GM12878 (cell line): ENCODE results near the gene NYAP1. TPM values are rescaled to one million over a fixed set of nuclear protein-coding genes. Genes with fewer than 3 reads are reported as not detected.

Experiments
- ATAC-seq: fragments of 200-7000 bp; cut with Tn5 transposase; 3 replicates; pipeline ENCODE4 v1.9.1; 2020; ENCODE audit warnings: mild to moderate bottlenecking, moderate library complexity
- BruUV-seq: library from RNA; stranded (reverse); fragments of 400-500 nt; replicated peaks from 2 replicates; lab custom pipeline; 2021; lab: Mats Ljungman, UMichigan
- CTCF ChIA-PET: fragments of 300-600 bp; sonication (Branson Sonifier 250); formaldehyde crosslinking; extraction: SDS; loops from one replicate; lab custom pipeline; 2021; ENCODE audit warnings: inconsistent platforms; lab: Yijun Ruan, JAX
- POLR2A ChIA-PET: fragments of 350-600 bp; formaldehyde crosslinking; extraction: SDS; loops from one replicate; lab custom pipeline; 2021; ENCODE audit warnings: inconsistent platforms; lab: Charles Lee
- RAD21 ChIA-PET: fragments of 300-600 bp; sonication (Branson Sonifier 250); formaldehyde crosslinking; loops from one replicate; lab custom pipeline; 2023; ENCODE audit warnings: antibody characterized with exemption; ENCODE audit not compliant: unreplicated experiment; lab: Charles Lee
- SMC1A ChIA-PET: fragments of 300-600 bp; sonication (Branson Sonifier 250); formaldehyde crosslinking; loops from one replicate; lab custom pipeline; 2023; ENCODE audit not compliant: unreplicated experiment, uncharacterized antibody; lab: Charles Lee
- DNase-seq: peaks from one replicate; pipeline ENCODE4 v3.0.0-alpha.2; 2011; ENCODE audit warnings: low read depth, low spot score
- FAIRE-seq: peaks from 3 replicates; lab custom pipeline; 2011; peaks lifted over from hg19 to GRCh38; lab: Jason Lieb, UNC
- H2AFZ ChIP-seq: 2 replicates; pipeline ENCODE4 v1.6.0; 2011; ENCODE audit warnings: low read depth, low read length, control low read depth; ENCODE audit not compliant: control insufficient read depth
- H3K27ac ChIP-seq: 2 replicates; pipeline ENCODE4 v1.5.1; 2011; ENCODE audit warnings: control low read depth; ENCODE audit not compliant: control insufficient read depth, insufficient read depth
- H3K27me3 ChIP-seq, 2 experiments: replicated peaks in 1 of 2; 2 replicates each; pipeline versions ENCODE4 v1.6.0 to v1.6.1; 2011; ENCODE audit warnings: low read length in 1 of 2; ENCODE audit not compliant: control insufficient read depth in 2 of 2, insufficient read depth in 2 of 2
- H3K36me3 ChIP-seq, 2 experiments: 2 replicates each; pipeline ENCODE4 v1.5.1; 2011; ENCODE audit warnings: low read length in 1 of 2; ENCODE audit not compliant: control insufficient read depth in 2 of 2, insufficient read depth in 2 of 2
- H3K4me1 ChIP-seq: 2 replicates; pipeline ENCODE4 v1.6.1; 2011; ENCODE audit warnings: mild to moderate bottlenecking, low read length, moderate library complexity, mixed read lengths; ENCODE audit not compliant: control insufficient read depth, insufficient read depth
- H3K4me2 ChIP-seq: 2 replicates; pipeline ENCODE4 v1.6.0; 2011; ENCODE audit warnings: control low read depth; ENCODE audit not compliant: control insufficient read depth, insufficient read depth
- H3K4me3 ChIP-seq: fragments of 200-600 bp; sonication (generic); 2 replicates; pipeline ENCODE4 v1.5.1; 2016
- H3K79me2 ChIP-seq: 2 replicates; pipeline ENCODE4 v1.6.0; 2011; ENCODE audit warnings: low read length; ENCODE audit not compliant: control insufficient read depth, insufficient read depth
- H3K9ac ChIP-seq: 2 replicates; pipeline ENCODE4 v1.8.0; 2011; ENCODE audit warnings: low read length, control low read depth, mixed read lengths; ENCODE audit not compliant: control insufficient read depth, insufficient read depth
- H3K9me3 ChIP-seq: replicated peaks from 3 replicates; pipeline ENCODE4 v1.5.1; 2011; ENCODE audit warnings: mild to moderate bottlenecking, low read length; ENCODE audit not compliant: control insufficient read depth, insufficient read depth
- H4K20me1 ChIP-seq: 2 replicates; pipeline ENCODE4 v1.6.0; 2011; ENCODE audit not compliant: control insufficient read depth, insufficient read depth
- DPF2 ChIP-seq: fragments of 450-650 bp; IDR thresholded peaks from 2 replicates; pipeline ENCODE4 v1.6.1; 2017; ENCODE audit warnings: mild to moderate bottlenecking
- IRF4 ChIP-seq: IDR thresholded peaks from 2 replicates; pipeline ENCODE4 v1.6.1; 2011; ENCODE audit warnings: low read depth, low read length
- MTA3 ChIP-seq: IDR thresholded peaks from 2 replicates; pipeline ENCODE4 v1.6.1; 2012; ENCODE audit warnings: low read length, inconsistent platforms, borderline replicate concordance
- MYB ChIP-seq: fragments of 150-350 bp; IDR thresholded peaks from 2 replicates; pipeline ENCODE4 v1.6.1; 2014; ENCODE audit warnings: mild to moderate bottlenecking, low read depth, low read length, borderline replicate concordance
- MYC ChIP-seq: IDR thresholded peaks from 2 replicates; pipeline ENCODE4 v1.6.1; 2011; ENCODE audit warnings: mild to moderate bottlenecking, low read length, moderate library complexity, inconsistent platforms; ENCODE audit not compliant: insufficient read depth, insufficient replicate concordance, insufficient read length, severe bottlenecking
- STAT3 ChIP-seq: IDR thresholded peaks from 2 replicates; pipeline ENCODE4 v1.6.1; 2011; ENCODE audit warnings: low read depth, low read length, improper control_type of control experiment
- TARDBP ChIP-seq: IDR thresholded peaks from 2 replicates; pipeline ENCODE4 v1.6.1; 2016; ENCODE audit warnings: borderline replicate concordance
- TCF12 ChIP-seq: IDR thresholded peaks from 2 replicates; pipeline ENCODE4 v1.6.1; 2011; ENCODE audit warnings: low read depth, mild to moderate bottlenecking, low read length
- ZNF24 ChIP-seq: fragments of 450-650 bp; IDR thresholded peaks from 2 replicates; pipeline ENCODE4 v1.6.1; 2017; ENCODE audit warnings: antibody characterized with exemption, mild to moderate bottlenecking
- ZNF622 ChIP-seq: fragments of 450-650 bp; IDR thresholded peaks from 2 replicates; pipeline ENCODE4 v1.6.1; 2017; ENCODE audit warnings: mild to moderate bottlenecking, inconsistent platforms
- WGBS: methylation state at CpG from one replicate; pipeline ENCODE4 v1.1.6; 2016; ENCODE audit warnings: low lambda C conversion rate; ENCODE audit not compliant: insufficient replicate concordance, insufficient coverage; ENCODE audit errors: missing lambda C conversion rate; 5-methylcytosine and 5-hydroxymethylcytosine counted together
- in situ Hi-C: fragments of 300-500 bp; cut with MboI; formaldehyde crosslinking; loops from 9 replicates; pipeline ENCODE4 v1.14.3; 2018; ENCODE audit warnings: mixed read lengths
- intact Hi-C: fragments of 100-400 bp; cut with micrococcal nuclease; formaldehyde crosslinking; loops from one replicate; pipeline ENCODE4 v1.14.2; 2022; ENCODE audit not compliant: unreplicated experiment
- polyA plus RNA-seq, 11 experiments: library from polyadenylated mRNA; depleted of rRNA in 4 of 11; unstranded in 6 of 11; stranded (reverse) in 5 of 11; fragments of >200 nt; fragmentation: Nextera tagmentation in 4 of 11; fragmentation: Illumina TruSeq in 1 of 11; extraction: Ambion mirVana in 4 of 11; extraction: Trizol in 1 of 11; gene quantifications; 1 replicate in 1 of 11; 2 replicates in 10 of 11; pipeline versions ENCODE4 v1.2.1 to v1.2.3, GENCODE V29; 2011 to 2016; ENCODE audit warnings: inconsistent platforms in 2 of 11, missing spikeins in 2 of 11, low read depth in 1 of 11
- total RNA-seq, 4 experiments: library from RNA; depleted of rRNA in 3 of 4; stranded (reverse); fragments of >200 nt in 3 of 4; fragmentation: Illumina TruSeq in 1 of 4; extraction: Trizol in 1 of 4; gene quantifications; 2 replicates each; pipeline versions ENCODE4 v1.2.1 to v1.2.3, GENCODE V29; 2013 to 2021
- TF ChIP-seq, protein P1 (sequence below): IDR thresholded peaks from 2 replicates; pipeline ENCODE4 v1.6.1; 2011; ENCODE audit warnings: low read depth, low read length, improper control_type of control experiment, borderline replicate concordance
- TF ChIP-seq, protein P2 (sequence below): IDR thresholded peaks from 2 replicates; pipeline ENCODE4 v1.6.1; 2012; ENCODE audit warnings: improper control_type of control experiment, low read depth, low read length; ENCODE audit not compliant: insufficient replicate concordance
- TF ChIP-seq, protein P3 (sequence below): IDR thresholded peaks from 2 replicates; pipeline ENCODE4 v1.6.1; 2012; ENCODE audit warnings: low read length, inconsistent platforms

NYAP1 gene
- total and polyA plus RNA-seq, 10 of the 15 experiments (the other 5 are each of a cell fraction or from before 2014, with no cell fraction given) = 0.04 to 0.28 (median 0.11) TPM; not detected in 6

DNA sequence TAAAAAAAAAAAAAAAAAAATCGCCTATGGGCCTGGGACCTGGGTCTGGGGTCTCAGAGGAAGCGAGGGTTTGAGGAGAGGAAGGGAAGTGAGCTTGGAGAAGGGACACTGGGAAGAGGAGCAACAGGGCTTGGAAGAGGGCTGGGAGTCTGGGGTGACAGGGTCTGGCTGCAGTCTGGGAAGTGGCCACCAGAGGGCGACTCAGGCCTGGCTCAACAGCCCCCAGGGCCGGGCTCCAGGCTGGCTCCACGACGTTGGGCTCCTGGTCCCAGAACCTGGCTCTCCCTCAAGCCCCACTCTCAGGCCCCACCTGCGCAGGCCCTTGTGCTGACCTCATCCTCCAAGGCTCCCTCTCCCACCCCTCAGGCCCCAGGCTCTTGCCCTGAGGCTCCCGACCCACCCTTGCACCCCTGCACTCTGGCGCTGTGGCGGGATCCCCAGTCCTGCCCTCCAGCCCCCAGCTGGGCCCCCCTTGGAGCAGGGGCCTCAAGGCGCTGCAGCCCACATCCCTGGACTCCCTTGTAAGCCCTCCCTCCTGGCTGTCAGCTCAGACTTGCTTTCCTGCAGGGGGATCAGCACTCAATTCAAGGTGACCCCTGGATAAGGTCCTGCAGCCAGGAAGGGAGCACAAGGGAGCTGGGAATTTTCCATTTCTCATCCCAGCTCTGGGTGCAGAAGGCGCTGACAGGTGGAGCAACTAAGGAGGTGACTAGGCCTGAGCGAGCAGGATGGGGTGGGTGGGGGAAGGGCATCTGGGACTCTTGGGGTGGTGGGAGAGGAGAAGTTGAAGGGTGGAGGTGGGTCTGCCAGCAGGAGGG is 14.3 kb upstream of the NYAP1 start:
- peaks cover 12% of the 10 kb centered on the region for H3K4me1 ChIP-seq
- intact Hi-C loops = loop anchor here (1.0 to 10.0 kb wide), 2 partner anchors 90 to 225 kb away; partner anchors contain the start of gene GIGYF1
- SMC1A ChIA-PET = interaction anchor here (0.6 to 2.9 kb wide), 10 partner anchors 10 to 224 kb away, joined by 3 to 24 read pairs (median 3); partner anchors contain the start of gene TSC22D4
- peaks cover 11% of the 10 kb centered on the region for H3K79me2 ChIP-seq
- BruUV-seq = no TSS peak
- no peaks in the 10 kb centered on the region for H4K20me1 ChIP-seq
- no peak overlapping the region for H3K4me3 ChIP-seq
- in situ Hi-C loops = loop anchor here (5.0 to 25.0 kb wide), 4 partner anchors 88 to 385 kb away; partner anchors contain the start of genes GIGYF1 and SLC12A9
- 37% methylated on average over 12 of the region's 13 CpGs for whole genome bisulfite sequencing
- peak; percentile 94 for ATAC-seq
- no peak overlapping the region for H3K4me2 ChIP-seq
- DNase-seq = no peak
- peak; percentile 75 for FAIRE-seq
- no peaks in the 10 kb centered on the region for H3K9me3 ChIP-seq
- no peak overlapping the region for H2AFZ ChIP-seq
- peaks cover 6 to 15% of the 10 kb centered on the region in 2 experiments; a peak in 3 of 4 replicates for H3K36me3 ChIP-seq
- CTCF ChIA-PET = interaction anchor here (0.7 to 3.5 kb wide), 21 partner anchors 9 to 337 kb away, joined by 3 to 50 read pairs (median 5); partner anchors contain the start of genes AGFG2, FBXO24, LRCH4 and TSC22D4
- POLR2A ChIA-PET = interaction anchor here (0.5 kb wide), 1 partner anchor 51 kb away, joined by 5 read pairs; no protein-coding TSS in a partner anchor
- H3K9ac ChIP-seq = no peak overlapping the region
- RAD21 ChIA-PET = interaction anchor here (0.6 to 2.8 kb wide), 8 partner anchors 13 to 90 kb away, joined by 3 to 24 read pairs (median 4); partner anchors contain the start of gene PPP1R35
- no peaks in the 10 kb centered on the region for H3K27me3 ChIP-seq
- H3K27ac ChIP-seq = no peak overlapping the region
- TF ChIP-seq TARDBP (no peak), ZNF622 (no peak), MYB (no peak), MYC (no peak), ZNF24 (no peak), DPF2 (no peak), MTA3 (no peak), STAT3 (no peak), TCF12 (no peak), IRF4 (0 out of 2 replicates have a peak, but pooled peaks have one; percentile 16)
- TF ChIP-seq, protein P1, sequence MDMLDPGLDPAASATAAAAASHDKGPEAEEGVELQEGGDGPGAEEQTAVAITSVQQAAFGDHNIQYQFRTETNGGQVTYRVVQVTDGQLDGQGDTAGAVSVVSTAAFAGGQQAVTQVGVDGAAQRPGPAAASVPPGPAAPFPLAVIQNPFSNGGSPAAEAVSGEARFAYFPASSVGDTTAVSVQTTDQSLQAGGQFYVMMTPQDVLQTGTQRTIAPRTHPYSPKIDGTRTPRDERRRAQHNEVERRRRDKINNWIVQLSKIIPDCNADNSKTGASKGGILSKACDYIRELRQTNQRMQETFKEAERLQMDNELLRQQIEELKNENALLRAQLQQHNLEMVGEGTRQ = no peak
- TF ChIP-seq, protein P2, sequence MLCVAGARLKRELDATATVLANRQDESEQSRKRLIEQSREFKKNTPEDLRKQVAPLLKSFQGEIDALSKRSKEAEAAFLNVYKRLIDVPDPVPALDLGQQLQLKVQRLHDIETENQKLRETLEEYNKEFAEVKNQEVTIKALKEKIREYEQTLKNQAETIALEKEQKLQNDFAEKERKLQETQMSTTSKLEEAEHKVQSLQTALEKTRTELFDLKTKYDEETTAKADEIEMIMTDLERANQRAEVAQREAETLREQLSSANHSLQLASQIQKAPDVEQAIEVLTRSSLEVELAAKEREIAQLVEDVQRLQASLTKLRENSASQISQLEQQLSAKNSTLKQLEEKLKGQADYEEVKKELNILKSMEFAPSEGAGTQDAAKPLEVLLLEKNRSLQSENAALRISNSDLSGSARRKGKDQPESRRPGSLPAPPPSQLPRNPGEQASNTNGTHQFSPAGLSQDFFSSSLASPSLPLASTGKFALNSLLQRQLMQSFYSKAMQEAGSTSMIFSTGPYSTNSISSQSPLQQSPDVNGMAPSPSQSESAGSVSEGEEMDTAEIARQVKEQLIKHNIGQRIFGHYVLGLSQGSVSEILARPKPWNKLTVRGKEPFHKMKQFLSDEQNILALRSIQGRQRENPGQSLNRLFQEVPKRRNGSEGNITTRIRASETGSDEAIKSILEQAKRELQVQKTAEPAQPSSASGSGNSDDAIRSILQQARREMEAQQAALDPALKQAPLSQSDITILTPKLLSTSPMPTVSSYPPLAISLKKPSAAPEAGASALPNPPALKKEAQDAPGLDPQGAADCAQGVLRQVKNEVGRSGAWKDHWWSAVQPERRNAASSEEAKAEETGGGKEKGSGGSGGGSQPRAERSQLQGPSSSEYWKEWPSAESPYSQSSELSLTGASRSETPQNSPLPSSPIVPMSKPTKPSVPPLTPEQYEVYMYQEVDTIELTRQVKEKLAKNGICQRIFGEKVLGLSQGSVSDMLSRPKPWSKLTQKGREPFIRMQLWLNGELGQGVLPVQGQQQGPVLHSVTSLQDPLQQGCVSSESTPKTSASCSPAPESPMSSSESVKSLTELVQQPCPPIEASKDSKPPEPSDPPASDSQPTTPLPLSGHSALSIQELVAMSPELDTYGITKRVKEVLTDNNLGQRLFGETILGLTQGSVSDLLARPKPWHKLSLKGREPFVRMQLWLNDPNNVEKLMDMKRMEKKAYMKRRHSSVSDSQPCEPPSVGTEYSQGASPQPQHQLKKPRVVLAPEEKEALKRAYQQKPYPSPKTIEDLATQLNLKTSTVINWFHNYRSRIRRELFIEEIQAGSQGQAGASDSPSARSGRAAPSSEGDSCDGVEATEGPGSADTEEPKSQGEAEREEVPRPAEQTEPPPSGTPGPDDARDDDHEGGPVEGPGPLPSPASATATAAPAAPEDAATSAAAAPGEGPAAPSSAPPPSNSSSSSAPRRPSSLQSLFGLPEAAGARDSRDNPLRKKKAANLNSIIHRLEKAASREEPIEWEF = no peak
- TF ChIP-seq, protein P3, sequence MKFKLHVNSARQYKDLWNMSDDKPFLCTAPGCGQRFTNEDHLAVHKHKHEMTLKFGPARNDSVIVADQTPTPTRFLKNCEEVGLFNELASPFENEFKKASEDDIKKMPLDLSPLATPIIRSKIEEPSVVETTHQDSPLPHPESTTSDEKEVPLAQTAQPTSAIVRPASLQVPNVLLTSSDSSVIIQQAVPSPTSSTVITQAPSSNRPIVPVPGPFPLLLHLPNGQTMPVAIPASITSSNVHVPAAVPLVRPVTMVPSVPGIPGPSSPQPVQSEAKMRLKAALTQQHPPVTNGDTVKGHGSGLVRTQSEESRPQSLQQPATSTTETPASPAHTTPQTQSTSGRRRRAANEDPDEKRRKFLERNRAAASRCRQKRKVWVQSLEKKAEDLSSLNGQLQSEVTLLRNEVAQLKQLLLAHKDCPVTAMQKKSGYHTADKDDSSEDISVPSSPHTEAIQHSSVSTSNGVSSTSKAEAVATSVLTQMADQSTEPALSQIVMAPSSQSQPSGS = no peak
